Neuronal stem cell (in vitro differentiated cells): ENCODE measurements around the gene PKP3.
A peak's percentile ranks its signal among the peaks of the same experiment; 100 is the strongest.

ENCODE experiments used
- DNase-seq: peaks from one replicate; pipeline ENCODE4 v3.0.0-alpha.2; 2013; ENCODE audit warnings: low spot score
- H2AFZ ChIP-seq: one replicate; pipeline ENCODE4 v1.6.1; 2013; ENCODE audit warnings: mild to moderate bottlenecking, low read length, inconsistent platforms
- H2AK5ac ChIP-seq: 2 replicates; pipeline ENCODE4 v1.6.1; 2013; ENCODE audit warnings: low read depth, mild to moderate bottlenecking, inconsistent platforms, low read length, moderate library complexity, mixed read lengths
- H2BK120ac ChIP-seq: 2 replicates; pipeline ENCODE4 v1.6.1; 2013; ENCODE audit warnings: low read depth, mild to moderate bottlenecking, inconsistent platforms, low read length, moderate library complexity, mixed read lengths
- H2BK12ac ChIP-seq: one replicate; pipeline ENCODE4 v1.6.1; 2013; ENCODE audit warnings: low read length, inconsistent platforms
- H2BK15ac ChIP-seq: 2 replicates; pipeline ENCODE4 v1.6.1; 2013; ENCODE audit warnings: mild to moderate bottlenecking, low read length, inconsistent platforms, mixed read lengths
- H2BK5ac ChIP-seq: one replicate; pipeline ENCODE4 v1.6.1; 2013; ENCODE audit warnings: inconsistent platforms, mild to moderate bottlenecking, low read length, moderate library complexity
- H3K14ac ChIP-seq: one replicate; pipeline ENCODE4 v1.6.1; 2013; ENCODE audit warnings: low read length, inconsistent platforms
- H3K18ac ChIP-seq: 2 replicates; pipeline ENCODE4 v1.6.1; 2013; ENCODE audit warnings: low read length, inconsistent platforms
- H3K23ac ChIP-seq: 2 replicates; pipeline ENCODE4 v1.6.1; 2013; ENCODE audit warnings: low read depth, mild to moderate bottlenecking, mixed read lengths, low read length, inconsistent platforms; ENCODE audit not compliant: poor library complexity
- H3K27ac ChIP-seq: replicated peaks from 3 replicates; pipeline ENCODE4 v1.5.1; 2013; ENCODE audit warnings: low read length, inconsistent platforms
- H3K27me3 ChIP-seq, 3 experiments: 2 replicates each; pipeline ENCODE4 v1.6.1; 2013; ENCODE audit warnings: low read length in 3 of 3, mild to moderate bottlenecking in 2 of 3, inconsistent platforms in 1 of 3, low read depth in 1 of 3, mixed read lengths in 1 of 3, moderate library complexity in 1 of 3; ENCODE audit not compliant: control insufficient read depth in 3 of 3, insufficient read depth in 3 of 3
- H3K36me3 ChIP-seq, 2 donors: replicated peaks in 1 of 2; 2 replicates each; pipeline ENCODE4 v1.6.1; 2013; ENCODE audit warnings: low read length in 2 of 2; ENCODE audit not compliant: control insufficient read depth in 2 of 2, insufficient read depth in 2 of 2
- H3K4ac ChIP-seq: 2 replicates; pipeline ENCODE4 v1.6.1; 2013; ENCODE audit warnings: inconsistent platforms, mild to moderate bottlenecking, low read length, moderate library complexity
- H3K4me1 ChIP-seq, 2 donors: 1 replicate in 1 of 2; 2 replicates in 1 of 2; pipeline ENCODE4 v1.6.1; 2013; ENCODE audit warnings: low read length in 2 of 2, low read depth in 1 of 2; ENCODE audit not compliant: control insufficient read depth in 2 of 2, insufficient read depth in 1 of 2
- H3K4me2 ChIP-seq: one replicate; pipeline ENCODE4 v1.6.1; 2013; ENCODE audit warnings: mild to moderate bottlenecking, low read length, inconsistent platforms; ENCODE audit not compliant: insufficient read depth, poor library complexity, severe bottlenecking
- H3K4me3 ChIP-seq, 2 donors: 2 replicates each; pipeline ENCODE4 v1.5.1; 2013; ENCODE audit warnings: low read length in 2 of 2, mild to moderate bottlenecking in 2 of 2, inconsistent platforms in 1 of 2, moderate library complexity in 1 of 2
- H3K79me1 ChIP-seq: one replicate; pipeline ENCODE4 v1.6.1; 2013; ENCODE audit warnings: low read depth, mild to moderate bottlenecking, inconsistent platforms, low read length, moderate library complexity
- H3K9ac ChIP-seq: one replicate; pipeline ENCODE4 v1.6.1; 2013; ENCODE audit warnings: mild to moderate bottlenecking, low read depth, low read length, inconsistent platforms; ENCODE audit not compliant: poor library complexity
- H3K9me3 ChIP-seq, 2 donors: replicated peaks in 1 of 2; 2 replicates each; pipeline versions ENCODE3 to v1.6.1; 2013; ENCODE audit warnings: low read length in 2 of 2, mild to moderate bottlenecking in 2 of 2, inconsistent platforms in 1 of 2, low read depth in 1 of 2, mixed read lengths in 1 of 2, moderate library complexity in 1 of 2; ENCODE audit not compliant: control insufficient read depth in 2 of 2, insufficient read depth in 1 of 2
- H4K8ac ChIP-seq: one replicate; pipeline ENCODE4 v1.6.1; 2013; ENCODE audit warnings: low read depth, mild to moderate bottlenecking, inconsistent platforms, low read length, moderate library complexity
- H4K91ac ChIP-seq: one replicate; pipeline ENCODE4 v1.6.1; 2013; ENCODE audit warnings: low read length, low read depth, mild to moderate bottlenecking, inconsistent platforms; ENCODE audit not compliant: poor library complexity
- WGBS, 2 donors: extraction: QIAGEN DNeasy Blood & Tissue Kit; methylation state at CpG; one replicate each; pipeline ENCODE4 v1.1.7; 2013; ENCODE audit warnings: missing lambda C conversion rate in 2 of 2, mixed read lengths in 1 of 2; ENCODE audit not compliant: insufficient read length in 2 of 2, insufficient replicate concordance in 1 of 2; ENCODE audit errors: extremely low coverage in 2 of 2; 5-methylcytosine and 5-hydroxymethylcytosine counted together

Gene PKP3

GRCh38 chr11:447923-448731 lies 54.1 kb downstream of the PKP3 start:
- WGBS, 2 donors, result no CpG with 5 or more reads among the region's 55 CpGs
- Histone ChIP-seq H3K79me1 (peaks cover 22% of the 10 kb centered on the region), H3K9me3 (no peaks in the 10 kb centered on the region), H2AK5ac (peak overlapping the region; percentile 28), H3K27ac (peak overlapping the region; percentile 87), H3K9ac (peak overlapping the region; percentile 93), H4K91ac (no peak overlapping the region), H3K36me3 (peaks cover 6 to 18% of the 10 kb centered on the region in 2 donors), H3K27me3 (peaks cover 0 to 4% (median 0%) of the 10 kb centered on the region in 3 experiments), H2BK12ac (peak overlapping the region; percentile 82), H3K14ac (peak overlapping the region; percentile 84), H2BK15ac (no peak overlapping the region), H3K18ac (peak overlapping the region; percentile 97), H3K4ac (no peak overlapping the region), H3K4me3 (peak overlapping the region; percentile 68 to 86), H3K4me1 (peaks cover 12 to 19% of the 10 kb centered on the region in 2 donors), H2AFZ (peak overlapping the region; percentile 93), H2BK5ac (no peak overlapping the region), H3K23ac (peak overlapping the region; percentile 81), H2BK120ac (no peak overlapping the region), H3K4me2 (peak overlapping the region; percentile 89), H4K8ac (no peak overlapping the region)
- peak; percentile 92 for DNase-seq

GRCh38 chr11:449889-450808 lies 56.1 kb downstream of the PKP3 start, which contains the start of gene PTDSS2:
PTDSS2 (plus strand) TSS chr11:450279; CDS start chr11:450456, 177 bp downstream.
- Histone ChIP-seq H3K9me3 (no peaks in the 10 kb centered on the region), H2BK12ac (no peak within 1 kb of the TSS), H2BK15ac (no peak within 1 kb of the TSS), H2AK5ac (peak within 1 kb of the TSS; percentile 34), H4K91ac (no peak within 1 kb of the TSS), H3K27me3 (no peaks in the 10 kb centered on the region), H3K27ac (peak within 1 kb of the TSS; percentile 57), H3K36me3 (peaks cover 10 to 36% of the 10 kb centered on the region in 2 donors), H2BK5ac (peak within 1 kb of the TSS; percentile 85), H3K23ac (peak within 1 kb of the TSS; percentile 99), H3K14ac (peak within 1 kb of the TSS; percentile 82), H3K4me1 (peaks cover 12 to 14% of the 10 kb centered on the region in 2 donors), H3K4me2 (peak within 1 kb of the TSS; percentile 92), H3K4me3 (peak within 1 kb of the TSS; percentile 65 to 99), H3K9ac (peak within 1 kb of the TSS; percentile 92), H4K8ac (no peak within 1 kb of the TSS), H2BK120ac (peak within 1 kb of the TSS; percentile 29), H3K4ac (no peak within 1 kb of the TSS), H3K18ac (peak within 1 kb of the TSS; percentile 95), H3K79me1 (peaks cover 28% of the 10 kb centered on the region), H2AFZ (peak within 1 kb of the TSS; percentile 80)
- no CpG with 5 or more reads among the region's 108 CpGs for WGBS, 2 donors
- DNase-seq, result peak; percentile 93

DNA sequence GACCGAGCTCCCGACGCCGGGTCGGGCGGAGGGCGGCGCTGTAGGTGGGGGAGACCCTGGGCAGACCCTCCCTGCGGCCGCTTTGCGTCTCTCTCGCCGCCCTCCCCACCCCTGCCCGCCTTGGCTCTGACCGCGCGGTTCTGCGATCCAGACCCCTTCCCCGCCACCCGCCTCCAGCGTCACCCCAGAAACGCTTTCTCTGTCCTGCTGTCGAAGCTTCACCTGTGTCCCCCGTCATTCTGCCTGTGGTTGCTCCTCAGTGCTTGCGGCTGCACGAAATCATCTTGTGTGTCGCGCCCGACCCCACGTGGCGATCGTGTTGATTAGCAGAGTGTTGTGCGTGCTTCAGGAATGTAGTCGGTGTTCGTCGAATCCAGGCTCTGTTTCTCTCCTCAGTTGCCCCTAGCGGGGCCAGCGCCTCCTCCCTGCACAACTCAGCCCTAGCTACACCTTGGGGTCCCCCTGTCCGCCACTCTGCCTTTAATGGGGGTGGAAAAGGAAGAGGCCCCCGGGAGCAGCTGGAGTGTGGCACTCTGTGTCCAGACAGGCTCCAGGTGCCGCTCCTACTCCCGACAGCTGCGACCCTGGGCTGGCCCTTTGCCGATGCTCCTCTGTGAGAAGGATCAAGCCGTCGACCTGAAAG lies 56.9 kb downstream of the PKP3 start:
- Histone ChIP-seq H3K14ac (peak overlapping the region; percentile 82), H3K27me3 (no peaks in the 10 kb centered on the region), H4K8ac (no peak overlapping the region), H4K91ac (no peak overlapping the region), H3K4me1 (peaks cover 10 to 12% of the 10 kb centered on the region in 2 donors), H3K23ac (peak overlapping the region; percentile 99), H2BK5ac (peak overlapping the region; percentile 85), H3K4ac (no peak overlapping the region), H2AFZ (peak overlapping the region; percentile 80), H3K4me3 (peak overlapping the region; percentile 65 to 99), H3K36me3 (peaks cover 10 to 42% of the 10 kb centered on the region in 2 donors), H3K4me2 (peak overlapping the region; percentile 92), H3K9me3 (no peaks in the 10 kb centered on the region), H2AK5ac (peak overlapping the region; percentile 34), H3K18ac (peak overlapping the region; percentile 95), H2BK15ac (no peak overlapping the region), H2BK120ac (peak overlapping the region; percentile 29), H3K79me1 (peaks cover 30% of the 10 kb centered on the region), H3K9ac (peak overlapping the region; percentile 92), H2BK12ac (no peak overlapping the region), H3K27ac (no peak overlapping the region)
- no CpG with 5 or more reads among the region's 46 CpGs for WGBS, 2 donors
- DNase-seq, result peak; percentile 46
